ENCODE data around the gene CEP112.

GRCh38 chr17:65963179-65963578, 228.8 kb downstream of the CEP112 start:
- TF ChIP-seq, protein P1, sequence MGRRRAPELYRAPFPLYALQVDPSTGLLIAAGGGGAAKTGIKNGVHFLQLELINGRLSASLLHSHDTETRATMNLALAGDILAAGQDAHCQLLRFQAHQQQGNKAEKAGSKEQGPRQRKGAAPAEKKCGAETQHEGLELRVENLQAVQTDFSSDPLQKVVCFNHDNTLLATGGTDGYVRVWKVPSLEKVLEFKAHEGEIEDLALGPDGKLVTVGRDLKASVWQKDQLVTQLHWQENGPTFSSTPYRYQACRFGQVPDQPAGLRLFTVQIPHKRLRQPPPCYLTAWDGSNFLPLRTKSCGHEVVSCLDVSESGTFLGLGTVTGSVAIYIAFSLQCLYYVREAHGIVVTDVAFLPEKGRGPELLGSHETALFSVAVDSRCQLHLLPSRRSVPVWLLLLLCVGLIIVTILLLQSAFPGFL (CRISPR knock-in tag; IDR thresholded peaks at IDR 0.05; ENCODE audit: borderline replicate concordance): no peak
- TF ChIP-seq, protein P2, sequence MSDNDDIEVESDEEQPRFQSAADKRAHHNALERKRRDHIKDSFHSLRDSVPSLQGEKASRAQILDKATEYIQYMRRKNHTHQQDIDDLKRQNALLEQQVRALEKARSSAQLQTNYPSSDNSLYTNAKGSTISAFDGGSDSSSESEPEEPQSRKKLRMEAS (CRISPR knock-in tag; IDR thresholded peaks at IDR 0.05): no peak
- TF ChIP-seq ESRRA (CRISPR knock-in tag; IDR thresholded peaks at IDR 0.05; ENCODE audit: borderline replicate concordance) (no peak), NR2C2 (CRISPR knock-in tag; IDR thresholded peaks at IDR 0.05) (no peak), NR3C1 (CRISPR knock-in tag; conservative IDR thresholded peaks at IDR 0.05; ENCODE audit: low read depth) (no peak)
- TF ChIP-seq, protein P3, sequence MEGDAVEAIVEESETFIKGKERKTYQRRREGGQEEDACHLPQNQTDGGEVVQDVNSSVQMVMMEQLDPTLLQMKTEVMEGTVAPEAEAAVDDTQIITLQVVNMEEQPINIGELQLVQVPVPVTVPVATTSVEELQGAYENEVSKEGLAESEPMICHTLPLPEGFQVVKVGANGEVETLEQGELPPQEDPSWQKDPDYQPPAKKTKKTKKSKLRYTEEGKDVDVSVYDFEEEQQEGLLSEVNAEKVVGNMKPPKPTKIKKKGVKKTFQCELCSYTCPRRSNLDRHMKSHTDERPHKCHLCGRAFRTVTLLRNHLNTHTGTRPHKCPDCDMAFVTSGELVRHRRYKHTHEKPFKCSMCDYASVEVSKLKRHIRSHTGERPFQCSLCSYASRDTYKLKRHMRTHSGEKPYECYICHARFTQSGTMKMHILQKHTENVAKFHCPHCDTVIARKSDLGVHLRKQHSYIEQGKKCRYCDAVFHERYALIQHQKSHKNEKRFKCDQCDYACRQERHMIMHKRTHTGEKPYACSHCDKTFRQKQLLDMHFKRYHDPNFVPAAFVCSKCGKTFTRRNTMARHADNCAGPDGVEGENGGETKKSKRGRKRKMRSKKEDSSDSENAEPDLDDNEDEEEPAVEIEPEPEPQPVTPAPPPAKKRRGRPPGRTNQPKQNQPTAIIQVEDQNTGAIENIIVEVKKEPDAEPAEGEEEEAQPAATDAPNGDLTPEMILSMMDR (IDR thresholded peaks at IDR 0.05): no peak

All from WTC11 (cell line).